K562 (cell line): ENCODE measurements around the gene KIF21A. TPM values are rescaled to one million over a fixed set of nuclear protein-coding genes. Genes with fewer than 3 reads are reported as not detected.

ENCODE experiments used
- ATAC-seq: fragments of 200-7000 bp; cut with Tn5 transposase; 3 replicates; pipeline ENCODE4 v1.9.1; 2020; ENCODE audit warnings: moderate library complexity
- BruUV-seq: library from RNA; stranded (reverse); fragments of 400-500 nt; replicated peaks from 2 replicates; lab custom pipeline; 2021; lab: Mats Ljungman, UMichigan
- CTCF ChIA-PET: fragments of 300-600 bp; formaldehyde crosslinking; extraction: SDS; loops from one replicate; lab custom pipeline; 2021; ENCODE audit warnings: low intra/inter-chr PET ratio; lab: Yijun Ruan, JAX
- POLR2A ChIA-PET: fragments of 300-600, 350-650 bp; sonication (Branson Sonifier 250); formaldehyde crosslinking; extraction: SDS; loops from one replicate; lab custom pipeline; 2021; ENCODE audit warnings: antibody characterized with exemption, inconsistent platforms; lab: Yijun Ruan, JAX
- DNase-seq, 4 experiments: peaks; one replicate each; pipeline versions ENCODE4 v3.0.0 to v3.0.0-alpha.2; 2011 to 2018; ENCODE audit warnings: low spot score in 3 of 4, mixed read lengths in 3 of 4; ENCODE audit errors: extremely low read depth in 1 of 4
- FAIRE-seq: peaks from 2 replicates; lab custom pipeline; 2011; peaks lifted over from hg19 to GRCh38; lab: Jason Lieb, UNC
- H2AFZ ChIP-seq: 2 replicates; pipeline ENCODE4 v1.6.0; 2011; ENCODE audit warnings: low read depth, low read length, control low read depth, inconsistent platforms
- H3K27ac ChIP-seq: fragments of 200-600 bp; 3 replicates; pipeline ENCODE4 v1.8.0; 2011; ENCODE audit warnings: low read depth, mild to moderate bottlenecking, control low read depth, inconsistent platforms, low read length, moderate library complexity, mixed read lengths; ENCODE audit errors: extremely low read depth
- H3K27me3 ChIP-seq, 2 experiments: fragments of 300-600 bp in 1 of 2; 2 replicates in 1 of 2; 3 replicates in 1 of 2; pipeline versions ENCODE4 v1.6.0 to v1.8.0; 2011; ENCODE audit warnings: inconsistent platforms in 2 of 2, low read length in 2 of 2, mild to moderate bottlenecking in 1 of 2, mixed read lengths in 1 of 2, moderate library complexity in 1 of 2; ENCODE audit not compliant: control insufficient read depth in 2 of 2, insufficient read depth in 2 of 2
- H3K36me3 ChIP-seq: fragments of 300-600 bp; 3 replicates; pipeline ENCODE4 v1.8.0; 2011; ENCODE audit warnings: mild to moderate bottlenecking, low read length, inconsistent platforms; ENCODE audit not compliant: control insufficient read depth, insufficient read depth
- H3K4me1 ChIP-seq, 2 experiments: fragments of 200-600 bp in 1 of 2; replicated peaks in 1 of 2; 2 replicates in 1 of 2; 3 replicates in 1 of 2; pipeline versions ENCODE4 v1.5.1 to v1.8.0; 2011; ENCODE audit warnings: inconsistent platforms in 2 of 2, low read length in 2 of 2, mild to moderate bottlenecking in 1 of 2, mixed read lengths in 1 of 2, moderate library complexity in 1 of 2; ENCODE audit not compliant: control insufficient read depth in 2 of 2, insufficient read depth in 2 of 2
- H3K4me2 ChIP-seq: 2 replicates; pipeline ENCODE4 v1.6.1; 2011; ENCODE audit warnings: low read length, control low read depth, inconsistent platforms, mixed read lengths; ENCODE audit not compliant: insufficient read depth
- H3K4me3 ChIP-seq: fragments of 200-600 bp; sonication (generic), shearing (Covaris generic); 2 replicates; pipeline ENCODE4 v1.5.1; 2016; ENCODE audit warnings: control low read depth, inconsistent platforms
- H3K79me2 ChIP-seq: fragments of 200-600 bp; 3 replicates; pipeline ENCODE4 v1.8.0; 2011; ENCODE audit warnings: low read length, inconsistent platforms; ENCODE audit not compliant: control insufficient read depth, insufficient read depth
- H3K9ac ChIP-seq, 2 experiments: 2 replicates each; pipeline versions ENCODE4 v1.6.0 to v1.6.1; 2011; ENCODE audit warnings: low read depth in 2 of 2, low read length in 2 of 2, control low read depth in 1 of 2, inconsistent platforms in 1 of 2, mild to moderate bottlenecking in 1 of 2, mixed read lengths in 1 of 2; ENCODE audit not compliant: insufficient read depth in 1 of 2
- H3K9me1 ChIP-seq: one replicate; pipeline ENCODE4 v1.6.0; 2011; ENCODE audit warnings: inconsistent platforms, mild to moderate bottlenecking, low read length, moderate library complexity; ENCODE audit not compliant: control insufficient read depth, insufficient read depth
- H3K9me3 ChIP-seq: replicated peaks from 2 replicates; pipeline ENCODE4 v1.5.1; 2011; ENCODE audit warnings: low read depth, low read length, inconsistent platforms; ENCODE audit not compliant: control insufficient read depth, insufficient read depth
- H4K20me1 ChIP-seq: replicated peaks from 2 replicates; pipeline ENCODE4 v1.6.1; 2011; ENCODE audit warnings: low read length, inconsistent platforms, mixed read lengths; ENCODE audit not compliant: control insufficient read depth, insufficient read depth
- ARID3A ChIP-seq: IDR thresholded peaks from 2 replicates; pipeline ENCODE4 v1.6.1; 2012; ENCODE audit warnings: low read depth, low read length, improper control_type of control experiment, borderline replicate concordance
- BRD9 ChIP-seq: fragments of 450-650 bp; IDR thresholded peaks from 2 replicates; pipeline ENCODE4 v1.6.1; 2018; ENCODE audit warnings: low read depth; ENCODE audit not compliant: partially characterized antibody
- HNRNPH1 ChIP-seq: fragments of 200-400 bp; formaldehyde crosslinking; optimal IDR thresholded peaks from 2 replicates; pipeline ENCODE3; 2017; ENCODE audit warnings: low read depth, mild to moderate bottlenecking, low read length, moderate library complexity
- PHB2 ChIP-seq: fragments of 450-650 bp; IDR thresholded peaks from 2 replicates; pipeline ENCODE4 v1.6.1; 2017; ENCODE audit warnings: low read depth
- RBM14 ChIP-seq: fragments of 200-400 bp; formaldehyde crosslinking; IDR thresholded peaks from 2 replicates; pipeline ENCODE4 v1.6.1; 2018; ENCODE audit warnings: low read depth, mild to moderate bottlenecking, low read length, moderate library complexity, borderline replicate concordance; ENCODE audit not compliant: insufficient read depth
- RBM34 ChIP-seq: fragments of 200-400 bp; formaldehyde crosslinking; IDR thresholded peaks from 2 replicates; pipeline ENCODE4 v1.6.1; 2018; ENCODE audit warnings: low read length, borderline replicate concordance; ENCODE audit not compliant: insufficient read depth
- RBM39 ChIP-seq: fragments of 200-400 bp; formaldehyde crosslinking; optimal IDR thresholded peaks from 2 replicates; pipeline ENCODE3; 2018; ENCODE audit warnings: low read depth, low read length
- STAT6 ChIP-seq: sonication (generic); formaldehyde crosslinking; IDR thresholded peaks from 2 replicates; pipeline ENCODE4 v1.8.1; 2023; ENCODE audit warnings: mild to moderate bottlenecking, missing genetic modification reagents
- ZNF184 ChIP-seq: sonication (generic); formaldehyde crosslinking; IDR thresholded peaks from 2 replicates; pipeline ENCODE4 v1.5.0; 2020; ENCODE audit warnings: missing genetic modification reagents
- WGBS: fragments of 100-300 bp; shearing (Covaris generic); methylation state at CpG from one replicate; pipeline ENCODE4 v1.1.6; 2016; ENCODE audit warnings: low coverage, mixed read lengths; ENCODE audit not compliant: insufficient coverage; ENCODE audit errors: missing lambda C conversion rate; 5-methylcytosine and 5-hydroxymethylcytosine counted together
- in situ Hi-C: fragments of 300-500 bp; cut with MboI; formaldehyde crosslinking; loops from 4 replicates; pipeline ENCODE4 v1.15.0; 2018; ENCODE audit warnings: inconsistent platforms, mixed read lengths
- intact Hi-C: fragments of 100-400 bp; cut with micrococcal nuclease; formaldehyde crosslinking; loops from 2 replicates; pipeline ENCODE4 v1.14.2; 2022
- polyA plus RNA-seq, 8 experiments: library from polyadenylated mRNA; depleted of rRNA in 4 of 8; stranded (reverse) in 5 of 8; unstranded in 3 of 8; fragments of >200 nt; fragmentation: Nextera tagmentation in 2 of 8; fragmentation: Illumina TruSeq in 1 of 8; extraction: Ambion mirVana in 2 of 8; extraction: Trizol in 1 of 8; gene quantifications; 2 replicates each; pipeline versions ENCODE4 v1.2.1 to v1.2.3, GENCODE V29; 2011 to 2014; ENCODE audit warnings: inconsistent platforms in 1 of 8, missing spikeins in 1 of 8
- total RNA-seq, 7 experiments: library from RNA; depleted of rRNA in 6 of 7; stranded (reverse); fragments of >200 nt in 6 of 7; fragmentation: Illumina TruSeq in 2 of 7; extraction: Trizol in 2 of 7; gene quantifications; 2 replicates each; pipeline versions ENCODE4 v1.2.1 to v1.2.3, GENCODE V29; 2011 to 2021; ENCODE audit warnings: low replicate concordance in 1 of 7
- TF ChIP-seq, protein P1 (sequence below): fragments of 450-650 bp; IDR thresholded peaks from 2 replicates; pipeline ENCODE4 v1.7.1; 2018; ENCODE audit warnings: mild to moderate bottlenecking, low read depth; ENCODE audit not compliant: partially characterized antibody

The KIF21A gene
- total and polyA plus RNA-seq, 9 of the 15 experiments (the other 6 are each of a cell fraction or from before 2014, with no cell fraction given): 17.7 to 45.0 (median 30.3) TPM

GRCh38 chr12:39420043-39420442, 22.9 kb downstream of the KIF21A start:
- BruUV-seq: no TSS peak
- ChIA-PET POLR2A (no interaction called here), CTCF (no interaction called here)
- no peak overlapping the region for H3K4me2 ChIP-seq
- H2AFZ ChIP-seq: no peak overlapping the region
- H3K4me3 ChIP-seq: no peak overlapping the region
- FAIRE-seq (no peak), DNase-seq (no peak), ATAC-seq (no peak)
- no peak overlapping the region for H3K27ac ChIP-seq
- H3K79me2 ChIP-seq: peaks cover 29% of the 10 kb centered on the region
- H3K9me3 ChIP-seq: no peaks in the 10 kb centered on the region
- 70% methylated on average over 2 of the region's 2 CpGs for WGBS
- in situ Hi-C loops (no loop called here), intact Hi-C loops (no loop called here)
- no peaks in the 10 kb centered on the region for H4K20me1 ChIP-seq
- H3K27me3 ChIP-seq: no peaks in the 10 kb centered on the region
- H3K9me1 ChIP-seq: no peaks in the 10 kb centered on the region
- H3K9ac ChIP-seq: no peak overlapping the region
- H3K4me1 ChIP-seq: peaks cover 0 to 3% of the 10 kb centered on the region in 2 experiments; a peak in 1 of 5 replicates
- TF ChIP-seq PHB2 (no peak), STAT6 (no peak), BRD9 (no peak), RBM14 (no peak), HNRNPH1 (no peak), ARID3A (no peak), ZNF184 (CRISPR knock-in tag) (no peak), RBM39 (no peak), RBM34 (no peak)
- TF ChIP-seq, protein P1, sequence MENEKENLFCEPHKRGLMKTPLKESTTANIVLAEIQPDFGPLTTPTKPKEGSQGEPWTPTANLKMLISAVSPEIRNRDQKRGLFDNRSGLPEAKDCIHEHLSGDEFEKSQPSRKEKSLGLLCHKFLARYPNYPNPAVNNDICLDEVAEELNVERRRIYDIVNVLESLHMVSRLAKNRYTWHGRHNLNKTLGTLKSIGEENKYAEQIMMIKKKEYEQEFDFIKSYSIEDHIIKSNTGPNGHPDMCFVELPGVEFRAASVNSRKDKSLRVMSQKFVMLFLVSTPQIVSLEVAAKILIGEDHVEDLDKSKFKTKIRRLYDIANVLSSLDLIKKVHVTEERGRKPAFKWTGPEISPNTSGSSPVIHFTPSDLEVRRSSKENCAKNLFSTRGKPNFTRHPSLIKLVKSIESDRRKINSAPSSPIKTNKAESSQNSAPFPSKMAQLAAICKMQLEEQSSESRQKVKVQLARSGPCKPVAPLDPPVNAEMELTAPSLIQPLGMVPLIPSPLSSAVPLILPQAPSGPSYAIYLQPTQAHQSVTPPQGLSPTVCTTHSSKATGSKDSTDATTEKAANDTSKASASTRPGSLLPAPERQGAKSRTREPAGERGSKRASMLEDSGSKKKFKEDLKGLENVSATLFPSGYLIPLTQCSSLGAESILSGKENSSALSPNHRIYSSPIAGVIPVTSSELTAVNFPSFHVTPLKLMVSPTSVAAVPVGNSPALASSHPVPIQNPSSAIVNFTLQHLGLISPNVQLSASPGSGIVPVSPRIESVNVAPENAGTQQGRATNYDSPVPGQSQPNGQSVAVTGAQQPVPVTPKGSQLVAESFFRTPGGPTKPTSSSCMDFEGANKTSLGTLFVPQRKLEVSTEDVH: no peak
- peaks cover 14% of the 10 kb centered on the region; the same call in 1 of the 3 replicates for H3K36me3 ChIP-seq
